ELF-1 (cell line): ENCODE measurements around the gene LILRB3.

Experiments
- DNase-seq: peaks from one replicate; pipeline ENCODE4 v3.0.0-alpha.2; 2016; ENCODE audit warnings: low read depth, low spot score

The LILRB3 gene

GRCh38 chr19:54168174-54168917 lies 54.5 kb downstream of the LILRB3 start:
- DNase-seq = peak; percentile 97
